Upper lobe of right lung (tissue), 1 donor: Measurements from ENCODE around the gene GRID1. TPM values are rescaled to one million over a fixed set of nuclear protein-coding genes. Genes with fewer than 3 reads are reported as not detected.

ENCODE experiments used
- ATAC-seq: fragments of 200-7000 bp; cut with Tn5 transposase; one replicate; pipeline ENCODE4 v1.9.1; 2020; ENCODE audit warnings: mild to moderate bottlenecking, moderate library complexity
- DNase-seq: peaks from one replicate; pipeline ENCODE4 v3.0.0-alpha.2; 2020
- H3K27ac ChIP-seq: fragments of 200-600 bp; one replicate; pipeline ENCODE4 v1.8.0; 2022
- H3K27me3 ChIP-seq: fragments of 200-600 bp; one replicate; pipeline ENCODE4 v1.8.0; 2022; ENCODE audit warnings: mild to moderate bottlenecking
- H3K36me3 ChIP-seq: fragments of 200-600 bp; one replicate; pipeline ENCODE4 v1.8.0; 2022
- H3K4me1 ChIP-seq: fragments of 200-600 bp; one replicate; pipeline ENCODE4 v1.8.0; 2022
- H3K4me3 ChIP-seq: fragments of 200-600 bp; one replicate; pipeline ENCODE4 v1.8.0; 2022; ENCODE audit warnings: mild to moderate bottlenecking
- H3K9me3 ChIP-seq: fragments of 200-600 bp; one replicate; pipeline ENCODE4 v1.8.0; 2022
- CTCF ChIP-seq: fragments of 200-600 bp; IDR thresholded peaks from one replicate; pipeline ENCODE4 v1.8.0; 2022; ENCODE audit warnings: antibody characterized with exemption
- intact Hi-C: fragments of 100-400 bp; cut with DNase I; formaldehyde crosslinking; loops from one replicate; pipeline ENCODE4 v1.11.0; 2022
- total RNA-seq: library from RNA; stranded (reverse); fragmentation: NEBNext Ultra II Directional; extraction: Animal tissue kit (Norgen Biotek cat#: 25700); gene quantifications from one replicate; pipeline ENCODE4 v1.2.1, GENCODE V29; 2021
- donor health status: DM: no; HTN: yes; CAD: no; lungs with severe emphysema.

The GRID1 gene
- total RNA-seq, 1 donor from 2014 or later: 3.0 TPM

- intact Hi-C loops: no loop called here
- H3K4me3 ChIP-seq: no peak overlapping the region
- no peak for ATAC-seq
- no peaks in the 10 kb centered on the region for H3K36me3 ChIP-seq
- no peaks in the 10 kb centered on the region for H3K4me1 ChIP-seq
- no peak for TF ChIP-seq CTCF
- no peak overlapping the region for H3K27ac ChIP-seq
- no peaks in the 10 kb centered on the region for H3K27me3 ChIP-seq
- H3K9me3 ChIP-seq: no peaks in the 10 kb centered on the region
- DNase-seq: no peak
Observed at GRCh38 chr10:86218842-86219241, 147.8 kb downstream of the GRID1 start.

- Histone ChIP-seq H3K4me1 (no peaks in the 10 kb centered on the region), H3K36me3 (no peaks in the 10 kb centered on the region), H3K27ac (no peak overlapping the region), H3K27me3 (no peaks in the 10 kb centered on the region), H3K9me3 (no peaks in the 10 kb centered on the region), H3K4me3 (no peak overlapping the region)
- no peak for ATAC-seq
- TF ChIP-seq CTCF: no peak
- intact Hi-C loops: no loop called here
- DNase-seq: no peak
Observed at GRCh38 chr10:86218160-86218559, 148.4 kb downstream of the GRID1 start.

- Histone ChIP-seq H3K9me3 (no peaks in the 10 kb centered on the region), H3K36me3 (no peaks in the 10 kb centered on the region), H3K4me3 (no peak overlapping the region), H3K27me3 (no peaks in the 10 kb centered on the region), H3K27ac (no peak overlapping the region), H3K4me1 (no peaks in the 10 kb centered on the region)
- no peak for DNase-seq
- intact Hi-C loops: no loop called here
- ATAC-seq: no peak
- no peak for TF ChIP-seq CTCF
Observed at GRCh38 chr10:86217371-86218080, 149.1 kb downstream of the GRID1 start.

- ATAC-seq (no peak), DNase-seq (peak; percentile 7)
- Histone ChIP-seq H3K27me3 (no peaks in the 10 kb centered on the region), H3K4me3 (no peak overlapping the region), H3K4me1 (no peaks in the 10 kb centered on the region), H3K36me3 (no peaks in the 10 kb centered on the region), H3K9me3 (no peaks in the 10 kb centered on the region), H3K27ac (no peak overlapping the region)
- no peak for TF ChIP-seq CTCF
- intact Hi-C loops: no loop called here
Observed at GRCh38 chr10:86216886-86217285, 149.7 kb downstream of the GRID1 start.

GRCh38 chr10:86215712-86216111 is 150.9 kb downstream of the GRID1 start:
- TF ChIP-seq CTCF: no peak
- no peak overlapping the region for H3K27ac ChIP-seq
- H3K9me3 ChIP-seq: no peaks in the 10 kb centered on the region
- no peaks in the 10 kb centered on the region for H3K27me3 ChIP-seq
- intact Hi-C loops: no loop called here
- H3K4me3 ChIP-seq: no peak overlapping the region
- ATAC-seq (no peak), DNase-seq (no peak)
- H3K36me3 ChIP-seq: no peaks in the 10 kb centered on the region
- no peaks in the 10 kb centered on the region for H3K4me1 ChIP-seq

GRCh38 chr10:86215046-86215445 is 151.5 kb downstream of the GRID1 start:
- intact Hi-C loops: no loop called here
- Histone ChIP-seq H3K36me3 (no peaks in the 10 kb centered on the region), H3K4me1 (no peaks in the 10 kb centered on the region), H3K4me3 (no peak overlapping the region), H3K27ac (no peak overlapping the region), H3K9me3 (no peaks in the 10 kb centered on the region), H3K27me3 (no peaks in the 10 kb centered on the region)
- DNase-seq (no peak), ATAC-seq (no peak)
- no peak for TF ChIP-seq CTCF
